PC-3 (cell line): ENCODE measurements around the gene ANKRD27. TPM values are rescaled to one million over a fixed set of nuclear protein-coding genes. Genes with fewer than 3 reads are reported as not detected.

Source experiments
- ATAC-seq: fragments of 200-7000 bp; cut with Tn5 transposase; 2 replicates; pipeline ENCODE4 v1.9.1; 2020; ENCODE audit warnings: mild to moderate bottlenecking, moderate library complexity
- BruUV-seq: library from RNA; stranded (reverse); fragments of 400-500 nt; replicated peaks from 2 replicates; lab custom pipeline; 2021; lab: Mats Ljungman, UMichigan
- CTCF ChIA-PET: fragments of 300-600 bp; sonication (Branson Sonifier 250); formaldehyde crosslinking; loops from one replicate; lab custom pipeline; 2022; ENCODE audit warnings: antibody characterized with exemption; lab: Charles Lee
- POLR2A ChIA-PET: fragments of 300-600 bp; sonication (Branson Sonifier 250); formaldehyde crosslinking; loops from one replicate; lab custom pipeline; 2022; ENCODE audit warnings: antibody characterized with exemption; ENCODE audit not compliant: unreplicated experiment; lab: Charles Lee
- DNase-seq: peaks from one replicate; pipeline ENCODE4 v3.0.0-alpha.2; 2015
- H2AFZ ChIP-seq: fragments of 300-600 bp; sonication (generic); 2 replicates; pipeline ENCODE4 v1.6.0; 2016; ENCODE audit warnings: antibody characterized with exemption, low read length
- H3F3A ChIP-seq: fragments of 300-600 bp; sonication (generic); one replicate; pipeline ENCODE4 v1.6.0; 2017; ENCODE audit warnings: antibody characterized with exemption, low read length, control low read depth, mild to moderate bottlenecking; ENCODE audit not compliant: unreplicated experiment
- H3K27ac ChIP-seq: fragments of 300-600 bp; sonication (generic); 2 replicates; pipeline ENCODE4 v1.5.1; 2016; ENCODE audit warnings: mild to moderate bottlenecking, low read length
- H3K27me3 ChIP-seq: fragments of 300-600 bp; sonication (generic); 2 replicates; pipeline ENCODE4 v1.6.1; 2016; ENCODE audit warnings: low read length, mixed read lengths
- H3K36me3 ChIP-seq: fragments of 300-600 bp; sonication (generic); 2 replicates; pipeline ENCODE4 v1.6.1; 2016; ENCODE audit warnings: low read depth, mixed run types, low read length, mixed read lengths
- H3K4me1 ChIP-seq: fragments of 300-600 bp; sonication (generic); 2 replicates; pipeline ENCODE4 v1.5.1; 2016; ENCODE audit warnings: low read length; ENCODE audit not compliant: insufficient read depth
- H3K4me2 ChIP-seq: fragments of 300-600 bp; sonication (generic); 2 replicates; pipeline ENCODE4 v1.6.0; 2016; ENCODE audit warnings: low read length
- H3K4me3 ChIP-seq: fragments of 300-600 bp; sonication (generic); 2 replicates; pipeline ENCODE4 v1.5.1; 2016; ENCODE audit warnings: mild to moderate bottlenecking, low read length, mixed read lengths
- H3K79me2 ChIP-seq: fragments of 300-600 bp; sonication (generic); 2 replicates; pipeline ENCODE4 v1.6.1; 2017; ENCODE audit warnings: low read length, mixed read lengths
- H3K9ac ChIP-seq: fragments of 300-600 bp; sonication (generic); 2 replicates; pipeline ENCODE4 v1.6.0; 2016; ENCODE audit warnings: mild to moderate bottlenecking, low read length
- H3K9me2 ChIP-seq: fragments of 300-600 bp; sonication (generic); replicated peaks from 2 replicates; pipeline ENCODE4 v1.6.1; 2016; ENCODE audit warnings: mixed run types, low read length, mixed read lengths
- H3K9me3 ChIP-seq: fragments of 300-600 bp; sonication (generic); 2 replicates; pipeline ENCODE4 v1.6.1; 2016; ENCODE audit warnings: low read length, mixed read lengths
- H4K20me1 ChIP-seq: fragments of 300-600 bp; sonication (generic); 2 replicates; pipeline ENCODE4 v1.6.1; 2016; ENCODE audit warnings: low read length, mixed read lengths
- CTCF ChIP-seq: fragments of 300-600 bp; sonication (generic); conservative IDR thresholded peaks from 2 replicates; pipeline ENCODE4 v1.5.1; 2017; ENCODE audit warnings: antibody characterized with exemption, low read depth, mild to moderate bottlenecking, low read length
- EZH2 ChIP-seq: fragments of 300-600 bp; sonication (generic); IDR thresholded peaks from one replicate; pipeline ENCODE4 v1.6.1; 2017; ENCODE audit warnings: antibody characterized with exemption, mild to moderate bottlenecking, low read length; ENCODE audit not compliant: unreplicated experiment
- EZH2phosphoT487 ChIP-seq: fragments of 300-600 bp; sonication (generic); IDR thresholded peaks from 2 replicates; pipeline ENCODE4 v1.6.1; 2018; ENCODE audit warnings: mild to moderate bottlenecking, antibody characterized with exemption, low read length, borderline replicate concordance
- intact Hi-C: fragments of 100-400 bp; cut with micrococcal nuclease; formaldehyde crosslinking; loops from 2 replicates; pipeline ENCODE4 v1.9.0; 2023
- total RNA-seq: library from RNA; depleted of rRNA; stranded (reverse); fragments of >200 nt; gene quantifications from 2 replicates; pipeline ENCODE4 v1.2.3, GENCODE V29; 2014

The ANKRD27 gene
- total RNA-seq, 1 experiment from 2014 or later: 14.3 TPM

GRCh38 chr19:32686847-32687475 is 12.0 kb upstream of the ANKRD27 start:
- no peak for TF ChIP-seq CTCF
- Histone ChIP-seq H3K79me2 (peaks cover 11% of the 10 kb centered on the region), H3K27ac (no peak overlapping the region), H3K9ac (no peak overlapping the region), H3K27me3 (no peaks in the 10 kb centered on the region), H3K4me3 (no peak overlapping the region), H3K4me1 (peaks cover 13% of the 10 kb centered on the region), H3K4me2 (no peak overlapping the region), H2AFZ (no peak overlapping the region), H3K9me3 (no peaks in the 10 kb centered on the region), H4K20me1 (no peaks in the 10 kb centered on the region), H3F3A (no peaks in the 10 kb centered on the region), H3K36me3 (no peaks in the 10 kb centered on the region), H3K9me2 (no peaks in the 10 kb centered on the region)
- POLR2A ChIA-PET: no interaction called here
- ATAC-seq (no peak), DNase-seq (no peak)
- intact Hi-C loops: no loop called here
- no TSS peak for BruUV-seq
- CTCF ChIA-PET: no interaction called here

GRCh38 chr19:32682317-32682716 is 7.3 kb upstream of the ANKRD27 start:
- H3K9ac ChIP-seq: no peak overlapping the region
- H3K9me2 ChIP-seq: no peaks in the 10 kb centered on the region
- 0 out of 2 replicates have a peak, but pooled peaks cover 3% of the 10 kb centered on the region for H3K4me1 ChIP-seq
- H3K9me3 ChIP-seq: no peaks in the 10 kb centered on the region
- ChIA-PET CTCF (no interaction called here), POLR2A (no interaction called here)
- intact Hi-C loops: no loop called here
- no peak overlapping the region for H3K27ac ChIP-seq
- BruUV-seq: no TSS peak
- no peak overlapping the region for H3K4me2 ChIP-seq
- no peak overlapping the region for H2AFZ ChIP-seq
- no peak for TF ChIP-seq EZH2
- no peak for TF ChIP-seq CTCF
- TF ChIP-seq EZH2phosphoT487: no peak
- no peaks in the 10 kb centered on the region for H4K20me1 ChIP-seq
- H3K79me2 ChIP-seq: no peaks in the 10 kb centered on the region
- no peaks in the 10 kb centered on the region for H3F3A ChIP-seq
- H3K4me3 ChIP-seq: no peak overlapping the region
- DNase-seq (no peak), ATAC-seq (no peak)
- no peaks in the 10 kb centered on the region for H3K27me3 ChIP-seq
- H3K36me3 ChIP-seq: no peaks in the 10 kb centered on the region

GRCh38 chr19:32680986-32681385 is 6.0 kb upstream of the ANKRD27 start:
- Histone ChIP-seq H3K4me1 (0 out of 2 replicates have a peak, but pooled peaks cover 5% of the 10 kb centered on the region), H3K4me3 (no peak overlapping the region), H3K79me2 (no peaks in the 10 kb centered on the region), H3F3A (no peaks in the 10 kb centered on the region), H3K27me3 (no peaks in the 10 kb centered on the region), H3K27ac (no peak overlapping the region), H4K20me1 (no peaks in the 10 kb centered on the region), H3K36me3 (no peaks in the 10 kb centered on the region), H3K4me2 (no peak overlapping the region), H3K9me2 (no peaks in the 10 kb centered on the region), H3K9ac (no peak overlapping the region), H2AFZ (no peak overlapping the region), H3K9me3 (no peaks in the 10 kb centered on the region)
- ChIA-PET POLR2A (no interaction called here), CTCF (no interaction called here)
- intact Hi-C loops: no loop called here
- no peak for DNase-seq
- no TSS peak for BruUV-seq
- no peak for TF ChIP-seq EZH2
- no peak for ATAC-seq
